Kidney (tissue), 14 donors: ENCODE measurements around the gene LRP5. TPM values are rescaled to one million over a fixed set of nuclear protein-coding genes. Genes with fewer than 3 reads are reported as not detected.

Experiments
- DNase-seq, 5 donors: peaks; one replicate each; pipeline ENCODE4 v3.0.0-alpha.2; 2013 to 2020
- FAIRE-seq: peaks from 2 replicates; lab custom pipeline; 2012; peaks lifted over from hg19 to GRCh38; lab: Jason Lieb, UNC
- H3K27ac ChIP-seq, 2 donors: one replicate each; pipeline ENCODE4 v1.7.0; 2013; ENCODE audit warnings: low read depth in 2 of 2, low read length in 2 of 2, inconsistent platforms in 1 of 2
- H3K27me3 ChIP-seq: one replicate; pipeline ENCODE4 v1.7.1; 2013; ENCODE audit warnings: low read length, inconsistent platforms; ENCODE audit not compliant: control insufficient read depth, insufficient read depth
- H3K36me3 ChIP-seq, 3 donors: one replicate each; pipeline versions ENCODE4 v1.7.0 to v1.7.1; 2013; ENCODE audit warnings: low read length in 3 of 3, control low read depth in 1 of 3, inconsistent platforms in 1 of 3; ENCODE audit not compliant: insufficient read depth in 3 of 3, control insufficient read depth in 2 of 3
- H3K4me1 ChIP-seq, 3 donors: one replicate each; pipeline versions ENCODE4 v1.7.0 to v1.7.1; 2013; ENCODE audit warnings: low read length in 3 of 3, inconsistent platforms in 1 of 3, low read depth in 1 of 3; ENCODE audit not compliant: control insufficient read depth in 2 of 3, insufficient read depth in 2 of 3
- H3K4me3 ChIP-seq, 3 donors: one replicate each; pipeline versions ENCODE4 v1.7.0 to v1.8.1; 2013; ENCODE audit warnings: low read length in 3 of 3, control low read depth in 1 of 3, inconsistent platforms in 1 of 3
- H3K9ac ChIP-seq, 3 donors: one replicate each; pipeline versions ENCODE4 v1.7.0 to v1.7.1; 2013; ENCODE audit warnings: low read length in 3 of 3, control low read depth in 1 of 3, inconsistent platforms in 1 of 3
- H3K9me3 ChIP-seq, 3 donors: one replicate each; pipeline versions ENCODE4 v1.7.0 to v1.7.1; 2013; ENCODE audit warnings: low read length in 3 of 3, control low read depth in 1 of 3, inconsistent platforms in 1 of 3; ENCODE audit not compliant: control insufficient read depth in 2 of 3, insufficient read depth in 1 of 3
- intact Hi-C: fragments of 100-400 bp; cut with DNase I; formaldehyde crosslinking; loops from one replicate; pipeline ENCODE4 v1.11.1; 2022
- polyA plus RNA-seq: library from polyadenylated mRNA; stranded (reverse); fragments of 350-450 nt; fragmentation: Illumina TruSeq; extraction: RNeasy Lipid Tissue Mini Kit (QIAGEN cat#74804); gene quantifications from one replicate; pipeline ENCODE4 v1.2.3, GENCODE V29; 2014; ENCODE audit warnings: low read depth, low replicate concordance; ENCODE audit not compliant: insufficient read depth
- total RNA-seq: library from RNA; stranded (reverse); fragmentation: NEBNext Ultra II Directional; extraction: Animal tissue kit (Norgen Biotek cat#: 25700); gene quantifications from one replicate; pipeline ENCODE4 v1.2.1, GENCODE V29; 2021
- TF ChIP-seq, protein P1 (sequence below): IDR thresholded peaks from 3 replicates; pipeline ENCODE4 v1.5.1; 2012; ENCODE audit warnings: mild to moderate bottlenecking, moderate library complexity, borderline replicate concordance; ENCODE audit not compliant: insufficient read depth; ENCODE audit errors: extremely low read depth
- donor health status: control.
- donor health status: control.
- donor health status: control.
- donor health status: control.
- donor health status: control.
- donor health status: DM: yes; HTN: yes; CAD: no.
- donor health status: Normal renal cell carcinoma (clear cell type).

The LRP5 gene
- total and polyA plus RNA-seq, 2 donors from 2014 or later: 55.4 to 71.3 TPM

DNA sequence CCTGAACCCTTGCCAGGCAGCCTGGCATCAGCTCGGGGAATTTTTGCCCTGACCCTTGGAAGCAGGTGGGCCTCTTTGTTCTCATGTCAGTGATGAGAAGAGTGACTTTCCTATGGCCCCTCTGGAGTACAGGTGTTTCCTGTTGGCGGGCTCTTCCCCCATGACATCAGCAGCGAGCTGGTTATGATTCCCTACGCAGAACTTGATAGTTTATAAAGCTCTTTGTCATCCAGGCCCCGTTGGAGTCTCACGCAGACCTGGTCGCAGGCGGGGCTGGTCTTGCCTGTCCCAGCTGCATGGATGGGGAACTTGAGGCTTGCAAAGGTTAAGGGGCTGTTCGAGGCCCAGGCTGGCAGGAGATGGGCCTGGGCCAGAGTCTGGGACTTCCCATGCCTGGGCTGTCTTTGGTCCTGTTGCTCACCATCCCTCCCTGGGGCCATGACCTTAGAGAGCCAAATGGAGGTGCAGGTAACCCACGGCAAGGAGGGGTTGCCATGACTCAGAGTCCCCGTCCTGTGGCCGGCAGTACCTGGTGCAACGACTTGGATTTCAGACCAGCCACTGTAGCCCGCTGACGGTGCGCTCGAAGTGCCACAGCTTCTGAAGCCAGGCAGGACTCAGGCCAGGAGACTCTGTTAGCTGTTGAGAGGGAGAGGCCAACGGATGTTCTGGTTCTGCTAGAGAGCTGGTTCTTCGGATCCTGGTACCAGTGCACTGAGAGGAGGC, 102.3 kb downstream of the LRP5 start:
- Histone ChIP-seq H3K9me3 (no peaks in the 10 kb centered on the region), H3K36me3 (peaks cover 4 to 53% (median 32%) of the 10 kb centered on the region in 3 donors), H3K27me3 (no peaks in the 10 kb centered on the region), H3K9ac (no peak overlapping the region), H3K4me1 (peaks cover 0 to 3% (median 0%) of the 10 kb centered on the region in 3 donors), H3K4me3 (no peak overlapping the region), H3K27ac (peak overlapping the region in 1 of 2 donors; percentile 13)
- no peak for FAIRE-seq
- peak in 1 of 5 donors; percentile 34 for DNase-seq
- intact Hi-C loops: no loop called here
- TF ChIP-seq, protein P1, sequence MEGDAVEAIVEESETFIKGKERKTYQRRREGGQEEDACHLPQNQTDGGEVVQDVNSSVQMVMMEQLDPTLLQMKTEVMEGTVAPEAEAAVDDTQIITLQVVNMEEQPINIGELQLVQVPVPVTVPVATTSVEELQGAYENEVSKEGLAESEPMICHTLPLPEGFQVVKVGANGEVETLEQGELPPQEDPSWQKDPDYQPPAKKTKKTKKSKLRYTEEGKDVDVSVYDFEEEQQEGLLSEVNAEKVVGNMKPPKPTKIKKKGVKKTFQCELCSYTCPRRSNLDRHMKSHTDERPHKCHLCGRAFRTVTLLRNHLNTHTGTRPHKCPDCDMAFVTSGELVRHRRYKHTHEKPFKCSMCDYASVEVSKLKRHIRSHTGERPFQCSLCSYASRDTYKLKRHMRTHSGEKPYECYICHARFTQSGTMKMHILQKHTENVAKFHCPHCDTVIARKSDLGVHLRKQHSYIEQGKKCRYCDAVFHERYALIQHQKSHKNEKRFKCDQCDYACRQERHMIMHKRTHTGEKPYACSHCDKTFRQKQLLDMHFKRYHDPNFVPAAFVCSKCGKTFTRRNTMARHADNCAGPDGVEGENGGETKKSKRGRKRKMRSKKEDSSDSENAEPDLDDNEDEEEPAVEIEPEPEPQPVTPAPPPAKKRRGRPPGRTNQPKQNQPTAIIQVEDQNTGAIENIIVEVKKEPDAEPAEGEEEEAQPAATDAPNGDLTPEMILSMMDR: no peak

DNA sequence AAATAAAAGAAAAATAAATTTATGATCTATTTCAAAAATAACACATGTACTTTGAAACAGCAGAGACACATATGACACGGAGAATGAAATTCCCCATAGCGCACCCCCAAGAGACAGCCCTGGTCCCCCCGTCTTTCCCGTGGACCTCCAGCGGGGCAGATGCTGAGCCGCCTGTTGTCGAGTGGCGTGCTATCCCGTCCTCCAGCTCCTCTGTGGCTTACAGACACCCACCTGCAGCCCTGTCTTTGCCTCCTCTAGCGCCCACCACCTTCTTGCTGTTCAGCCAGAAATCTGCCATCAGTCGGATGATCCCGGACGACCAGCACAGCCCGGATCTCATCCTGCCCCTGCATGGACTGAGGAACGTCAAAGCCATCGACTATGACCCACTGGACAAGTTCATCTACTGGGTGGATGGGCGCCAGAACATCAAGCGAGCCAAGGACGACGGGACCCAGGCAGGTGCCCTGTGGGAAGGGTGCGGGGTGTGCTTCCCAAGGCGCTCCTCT, 103.7 kb downstream of the LRP5 start:
- Histone ChIP-seq H3K9me3 (no peaks in the 10 kb centered on the region), H3K27me3 (no peaks in the 10 kb centered on the region), H3K27ac (no peak overlapping the region), H3K9ac (no peak overlapping the region), H3K36me3 (peaks cover 5 to 46% (median 30%) of the 10 kb centered on the region in 3 donors), H3K4me3 (no peak overlapping the region), H3K4me1 (peaks cover 0 to 3% (median 0%) of the 10 kb centered on the region in 3 donors)
- TF ChIP-seq, protein P1: no peak
- FAIRE-seq (no peak), DNase-seq (no peak)
- intact Hi-C loops: no loop called here

DNA sequence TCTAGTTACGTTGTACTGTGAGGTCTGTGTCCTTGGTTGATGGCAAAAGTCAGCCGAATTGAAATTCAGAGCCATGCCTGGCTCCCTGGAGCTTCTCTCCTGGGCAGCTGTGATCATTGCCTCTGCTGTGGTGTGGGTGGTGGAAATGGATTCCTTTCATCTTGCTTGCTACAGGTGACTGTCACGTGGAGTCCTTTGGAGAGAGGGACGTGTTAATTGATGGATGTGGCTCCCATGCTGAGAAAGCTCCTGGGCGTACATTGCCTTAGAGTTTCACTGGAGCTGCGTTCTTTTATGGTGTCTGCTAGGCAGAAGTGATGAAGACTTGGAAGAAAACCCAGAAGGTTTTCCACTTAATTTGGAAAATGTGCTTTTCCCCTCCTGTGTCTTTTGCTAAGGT, 106.3 kb downstream of the LRP5 start:
- Histone ChIP-seq H3K27me3 (no peaks in the 10 kb centered on the region), H3K9me3 (no peaks in the 10 kb centered on the region), H3K36me3 (peaks cover 2 to 33% (median 17%) of the 10 kb centered on the region in 3 donors), H3K9ac (no peak overlapping the region), H3K4me3 (no peak overlapping the region), H3K27ac (no peak overlapping the region), H3K4me1 (peaks cover 0 to 3% (median 0%) of the 10 kb centered on the region in 3 donors)
- intact Hi-C loops: no loop called here
- TF ChIP-seq, protein P1: no peak
- DNase-seq: no peak
- no peak for FAIRE-seq
